Keratinocyte (primary cell): Measurements from ENCODE around the gene ARMC10. TPM values are rescaled to one million over a fixed set of nuclear protein-coding genes. Genes with fewer than 3 reads are reported as not detected.
"Not testable (repeated sequence)": the region's sequence is repeated elsewhere in the genome, so short reads cannot be mapped to it uniquely, and the experiment has no call there.

Experiments
- DNase-seq: peaks from one replicate; pipeline ENCODE4 v3.0.0-alpha.2; 2011; ENCODE audit warnings: low read depth, missing footprints, low spot score
- FAIRE-seq: peaks from 2 replicates; lab custom pipeline; 2011; peaks lifted over from hg19 to GRCh38; lab: Jason Lieb, UNC
- H2AFZ ChIP-seq: 2 replicates; pipeline ENCODE4 v1.6.0; 2012; ENCODE audit warnings: low read length, control low read depth, inconsistent platforms; ENCODE audit not compliant: control insufficient read depth
- H3K27ac ChIP-seq: 2 replicates; pipeline ENCODE4 v1.5.1; 2011; ENCODE audit warnings: low read length; ENCODE audit not compliant: control insufficient read depth, insufficient read depth
- H3K27me3 ChIP-seq: 3 replicates; pipeline ENCODE4 v1.6.0; 2011; ENCODE audit warnings: low read length; ENCODE audit not compliant: control insufficient read depth, insufficient read depth; ENCODE audit errors: extremely low read depth
- H3K36me3 ChIP-seq, 2 experiments: 2 replicates in 1 of 2; 3 replicates in 1 of 2; pipeline ENCODE4 v1.5.1; 2011; ENCODE audit warnings: low read length in 2 of 2, mild to moderate bottlenecking in 1 of 2; ENCODE audit not compliant: control insufficient read depth in 2 of 2, insufficient read depth in 2 of 2; ENCODE audit errors: extremely low read depth in 1 of 2
- H3K4me1 ChIP-seq: 3 replicates; pipeline ENCODE4 v1.5.1; 2011; ENCODE audit warnings: low read length; ENCODE audit not compliant: control insufficient read depth, insufficient read depth; ENCODE audit errors: extremely low read depth
- H3K4me2 ChIP-seq: 3 replicates; pipeline ENCODE4 v1.6.0; 2011; ENCODE audit warnings: low read depth, low read length; ENCODE audit not compliant: control insufficient read depth, insufficient read depth; ENCODE audit errors: extremely low read depth
- H3K4me3 ChIP-seq, 3 experiments: fragments of 200-600 bp in 1 of 3; sonication (generic) in 1 of 3; 2 replicates in 2 of 3; 3 replicates in 1 of 3; pipeline ENCODE4 v1.5.1; 2011 to 2016; ENCODE audit warnings: low read length in 3 of 3, mild to moderate bottlenecking in 3 of 3, control low read depth in 2 of 3, inconsistent platforms in 1 of 3, low read depth in 1 of 3, mixed read lengths in 1 of 3, mixed run types in 1 of 3, moderate library complexity in 1 of 3; ENCODE audit not compliant: control insufficient read depth in 2 of 3, insufficient read depth in 2 of 3; ENCODE audit errors: extremely low read depth in 1 of 3
- H3K79me2 ChIP-seq: 2 replicates; pipeline ENCODE4 v1.6.0; 2012; ENCODE audit warnings: low read length; ENCODE audit not compliant: control insufficient read depth, insufficient read depth
- H3K9ac ChIP-seq: 3 replicates; pipeline ENCODE4 v1.6.0; 2011; ENCODE audit warnings: low read length; ENCODE audit not compliant: control insufficient read depth, insufficient read depth; ENCODE audit errors: extremely low read depth
- H3K9me1 ChIP-seq: 3 replicates; pipeline ENCODE4 v1.6.0; 2011; ENCODE audit warnings: low read length; ENCODE audit not compliant: control insufficient read depth, insufficient read depth; ENCODE audit errors: extremely low read depth
- H3K9me3 ChIP-seq: 2 replicates; pipeline ENCODE4 v1.5.1; 2012; ENCODE audit warnings: low read depth, low read length; ENCODE audit not compliant: control insufficient read depth
- H4K20me1 ChIP-seq: 3 replicates; pipeline ENCODE4 v1.6.0; 2011; ENCODE audit warnings: low read length; ENCODE audit not compliant: control insufficient read depth, insufficient read depth; ENCODE audit errors: extremely low read depth
- CTCF ChIP-seq, 3 experiments: IDR thresholded peaks in 1 of 3; conservative IDR thresholded peaks in 1 of 3; optimal IDR thresholded peaks in 1 of 3; 2 replicates in 2 of 3; 3 replicates in 1 of 3; pipeline versions ENCODE3 to v1.5.1; 2011; ENCODE audit warnings: low read length in 3 of 3, mild to moderate bottlenecking in 3 of 3, moderate library complexity in 2 of 3, control low read depth in 1 of 3, inconsistent platforms in 1 of 3; ENCODE audit not compliant: insufficient read depth in 2 of 3; ENCODE audit errors: extremely low read depth in 1 of 3
- EZH2 ChIP-seq: IDR thresholded peaks from one replicate; pipeline ENCODE4 v1.6.1; 2012; ENCODE audit warnings: inconsistent platforms, mild to moderate bottlenecking, low read length, moderate library complexity
- dilution Hi-C: fragments of 300-500 bp; cut with MboI; formaldehyde crosslinking; loops from one replicate; pipeline ENCODE4 v1.7.0; 2020; ENCODE audit warnings: low sequenced_read_pairs; ENCODE audit not compliant: extremely low pct_ligation_motif_present
- polyA plus RNA-seq, 5 experiments: library from polyadenylated mRNA; depleted of rRNA in 3 of 5; stranded (reverse) in 3 of 5; stranded (forward) in 1 of 5; unstranded in 1 of 5; fragments of >200 nt; gene quantifications; 1 replicate in 1 of 5; 2 replicates in 3 of 5; 3 replicates in 1 of 5; pipeline versions ENCODE4 v1.2.1 to v1.2.3, GENCODE V29; 2011 to 2012; ENCODE audit warnings: missing spikeins in 2 of 5, low read depth in 1 of 5, low replicate concordance in 1 of 5

ARMC10 gene
- polyA plus RNA-seq, 1 donor (not counting 4 experiments of a cell fraction or from before 2014, with no cell fraction given) = 47.1 TPM

DNA sequence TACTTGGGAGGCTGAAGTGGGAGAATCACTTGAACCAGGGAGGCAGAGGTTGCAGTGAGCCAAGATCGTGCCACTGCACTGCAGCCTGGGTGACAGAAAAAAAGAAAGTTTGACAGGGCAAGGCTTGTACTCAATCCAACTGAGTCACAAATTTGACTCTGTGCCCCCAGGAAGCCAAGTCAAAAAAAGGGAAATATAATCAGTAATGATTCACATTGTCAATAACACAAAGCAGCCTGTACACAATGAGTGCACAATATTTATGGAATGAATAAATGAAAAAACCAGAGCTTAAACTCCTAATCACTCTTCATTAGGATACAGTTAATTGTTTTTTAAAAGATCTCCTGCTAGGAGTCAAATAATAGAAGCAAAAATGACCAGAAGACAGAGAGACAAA lies 67.6 kb downstream of the ARMC10 start:
- H3K4me1 ChIP-seq = peaks cover 7% of the 10 kb centered on the region
- no peak for TF ChIP-seq CTCF (optimal IDR thresholded peaks at IDR 0.05 in 1 of 3, IDR thresholded peaks at IDR 0.05 in 1 of 3, conservative IDR thresholded peaks at IDR 0.05 in 1 of 3; ENCODE audit: extremely low read depth in 1 of 3, insufficient read depth in 2 of 3, low read length in 3 of 3)
- no peak for TF ChIP-seq EZH2
- H3K79me2 ChIP-seq = peaks cover 2% of the 10 kb centered on the region
- DNase-seq = no peak
- H3K9me1 ChIP-seq = no peaks in the 10 kb centered on the region
- dilution Hi-C loops = no loop called here
- H3K27me3 ChIP-seq = no peaks in the 10 kb centered on the region
- FAIRE-seq = no peak
- H4K20me1 ChIP-seq = no peaks in the 10 kb centered on the region
- H3K4me2 ChIP-seq = no peak overlapping the region
- H2AFZ ChIP-seq = no peak overlapping the region
- H3K4me3 ChIP-seq = no peak overlapping the region
- no peak overlapping the region for H3K9ac ChIP-seq
- H3K9me3 ChIP-seq = no peaks in the 10 kb centered on the region
- no peak overlapping the region for H3K27ac ChIP-seq
- H3K36me3 ChIP-seq = no peaks in the 10 kb centered on the region

DNA sequence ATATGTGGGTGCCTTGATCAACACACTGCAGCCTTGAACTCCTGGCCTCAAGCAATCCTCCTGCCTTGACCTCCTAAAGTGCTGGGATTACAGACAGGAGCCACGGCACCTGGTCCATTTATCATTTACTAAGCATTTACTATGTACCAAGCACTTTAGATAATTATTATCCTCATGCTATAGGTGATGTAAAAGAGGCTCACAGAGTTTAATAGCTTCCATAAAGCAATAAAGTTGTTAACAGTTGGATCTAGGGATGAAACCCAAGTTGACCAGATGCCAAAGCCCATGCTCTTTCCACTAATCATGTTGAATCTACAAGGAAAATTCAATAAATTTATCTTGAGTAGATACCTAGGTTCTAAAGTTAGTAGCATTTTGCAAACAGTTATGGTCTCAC lies 68.9 kb downstream of the ARMC10 start:
- no peak overlapping the region for H3K4me2 ChIP-seq
- H3K9me1 ChIP-seq = no peaks in the 10 kb centered on the region
- H4K20me1 ChIP-seq = no peaks in the 10 kb centered on the region
- H3K79me2 ChIP-seq = peaks cover 4% of the 10 kb centered on the region
- H3K4me1 ChIP-seq = peaks cover 10% of the 10 kb centered on the region
- TF ChIP-seq CTCF (optimal IDR thresholded peaks at IDR 0.05 in 1 of 3, IDR thresholded peaks at IDR 0.05 in 1 of 3, conservative IDR thresholded peaks at IDR 0.05 in 1 of 3; ENCODE audit: extremely low read depth in 1 of 3, insufficient read depth in 2 of 3, low read length in 3 of 3) = no peak
- no peak for TF ChIP-seq EZH2
- no peak overlapping the region for H3K9ac ChIP-seq
- FAIRE-seq (no peak), DNase-seq (no peak)
- dilution Hi-C loops = no loop called here
- H3K9me3 ChIP-seq = no peaks in the 10 kb centered on the region
- no peak overlapping the region for H3K27ac ChIP-seq
- H3K27me3 ChIP-seq = no peaks in the 10 kb centered on the region
- no peak overlapping the region for H2AFZ ChIP-seq
- H3K4me3 ChIP-seq = no peak overlapping the region
- no peaks in the 10 kb centered on the region for H3K36me3 ChIP-seq

DNA sequence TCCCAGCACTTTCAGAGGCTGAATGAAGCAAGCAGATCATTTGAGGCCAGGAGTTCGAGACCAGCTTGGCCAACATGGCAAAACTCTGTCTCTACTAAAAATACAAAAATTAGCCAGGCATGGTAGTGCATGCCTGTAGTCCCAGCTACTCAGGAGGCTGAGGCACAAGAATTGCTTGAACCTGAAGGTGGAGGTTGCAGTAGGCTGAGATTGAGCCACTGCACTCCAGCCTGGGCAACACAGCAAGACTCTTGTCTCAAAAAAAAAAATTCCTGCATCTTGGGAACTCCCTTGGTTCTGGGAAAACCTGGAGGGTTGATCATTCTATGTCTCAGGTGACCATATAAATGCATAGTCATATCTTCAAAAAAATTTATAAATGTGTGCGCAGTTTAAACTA lies 69.8 kb downstream of the ARMC10 start:
- H3K4me3 ChIP-seq, H3K27me3 ChIP-seq, H4K20me1 ChIP-seq, FAIRE-seq, H3K9ac ChIP-seq, H3K9me3 ChIP-seq, H3K79me2 ChIP-seq, H3K4me2 ChIP-seq, H2AFZ ChIP-seq, H3K36me3 ChIP-seq, dilution Hi-C loops, H3K27ac ChIP-seq, DNase-seq, H3K9me1 ChIP-seq: not testable (repeated sequence)
- H3K4me1 ChIP-seq = peaks cover 13% of the 10 kb centered on the region
